CD4-positive, alpha-beta T cell (primary cell): Measurements from ENCODE around the gene ZNF277. TPM values are rescaled to one million over a fixed set of nuclear protein-coding genes. Genes with fewer than 3 reads are reported as not detected.

ENCODE experiments used
- ATAC-seq: fragments of 200-7000 bp; cut with Tn5 transposase; one replicate; pipeline ENCODE4 v1.10.0; 2022; ENCODE audit warnings: mild to moderate bottlenecking; ENCODE audit not compliant: poor library complexity
- CTCF ChIA-PET: fragments of 350-600 bp; sonication (Branson Sonifier 250); formaldehyde crosslinking; loops from one replicate; lab custom pipeline; 2021; ENCODE audit warnings: antibody characterized with exemption, inconsistent platforms; lab: Charles Lee
- POLR2A ChIA-PET: fragments of 350-600 bp; sonication (Branson Sonifier 250); formaldehyde crosslinking; loops from one replicate; lab custom pipeline; 2021; ENCODE audit warnings: antibody characterized with exemption, inconsistent platforms; lab: Charles Lee
- DNase-seq, 14 experiments: peaks; one replicate each; pipeline ENCODE4 v3.0.0-alpha.2; 2013 to 2020; ENCODE audit warnings: mixed read lengths in 2 of 14
- H3K27ac ChIP-seq, 2 donors: one replicate each; pipeline versions ENCODE4 v1.5.1 to v1.7.0; 2013; ENCODE audit warnings: low read length in 2 of 2, low read depth in 1 of 2, mild to moderate bottlenecking in 1 of 2
- H3K27me3 ChIP-seq, 2 experiments: 1 replicate in 1 of 2; 2 replicates in 1 of 2; pipeline versions ENCODE4 v1.6.1 to v1.7.0; 2013; ENCODE audit warnings: low read length in 2 of 2, control low read depth in 1 of 2, mild to moderate bottlenecking in 1 of 2, moderate library complexity in 1 of 2; ENCODE audit not compliant: insufficient read depth in 2 of 2, control insufficient read depth in 1 of 2
- H3K36me3 ChIP-seq: one replicate; pipeline ENCODE4 v1.6.1; 2013; ENCODE audit warnings: low read length, control low read depth; ENCODE audit not compliant: insufficient read depth
- H3K4me1 ChIP-seq: one replicate; pipeline ENCODE4 v1.6.1; 2013; ENCODE audit warnings: low read length, control low read depth; ENCODE audit not compliant: insufficient read depth
- H3K4me3 ChIP-seq: one replicate; pipeline ENCODE4 v1.5.1; 2013; ENCODE audit warnings: mild to moderate bottlenecking, low read length, moderate library complexity
- H3K9me3 ChIP-seq, 2 experiments: 1 replicate in 1 of 2; 2 replicates in 1 of 2; pipeline versions ENCODE4 v1.6.1 to v1.7.0; 2013; ENCODE audit warnings: low read length in 2 of 2, mild to moderate bottlenecking in 2 of 2, control low read depth in 1 of 2, moderate library complexity in 1 of 2; ENCODE audit not compliant: control insufficient read depth in 1 of 2, insufficient read depth in 1 of 2
- H3K27ac Mint-ChIP-seq: one replicate; pipeline ENCODE4 v1.8.0; 2020; ENCODE audit warnings: mixed read lengths
- H3K27me3 Mint-ChIP-seq: one replicate; pipeline ENCODE4 v1.8.0; 2021; ENCODE audit warnings: mixed read lengths
- H3K36me3 Mint-ChIP-seq: one replicate; pipeline ENCODE4 v1.8.0; 2021; ENCODE audit warnings: low read depth, mixed read lengths
- H3K4me1 Mint-ChIP-seq: one replicate; pipeline ENCODE4 v1.8.0; 2021; ENCODE audit warnings: low read depth, mixed read lengths
- H3K4me3 Mint-ChIP-seq: one replicate; pipeline ENCODE4 v1.8.0; 2020; ENCODE audit warnings: mild to moderate bottlenecking, mixed read lengths
- H3K9me3 Mint-ChIP-seq: one replicate; pipeline ENCODE4 v1.8.0; 2020; ENCODE audit warnings: mixed read lengths
- intact Hi-C, 2 experiments: fragments of 100-400 bp; cut with DNase I in 1 of 2; cut with micrococcal nuclease in 1 of 2; formaldehyde crosslinking; loops; one replicate each; pipeline versions ENCODE4 v1.15.1 to v1.9.0; 2023 to 2025; cut with DNase I, micrococcal nuclease
- total RNA-seq, 174 experiments: library from RNA in 2 of 174; stranded (reverse) in 2 of 174; gene quantifications; one replicate each; pipeline ENCODE4 v1.2.3 and lab custom pipeline; 2021 to 2026
- TF ChIP-seq, protein P1 (sequence below): fragments of 200-600 bp; IDR thresholded peaks from one replicate; pipeline ENCODE4 v1.8.0; 2022; ENCODE audit warnings: antibody characterized with exemption, mild to moderate bottlenecking

Gene ZNF277
- total RNA-seq, 2 experiments from 2014 or later, result 21.6 to 22.5 TPM

DNA sequence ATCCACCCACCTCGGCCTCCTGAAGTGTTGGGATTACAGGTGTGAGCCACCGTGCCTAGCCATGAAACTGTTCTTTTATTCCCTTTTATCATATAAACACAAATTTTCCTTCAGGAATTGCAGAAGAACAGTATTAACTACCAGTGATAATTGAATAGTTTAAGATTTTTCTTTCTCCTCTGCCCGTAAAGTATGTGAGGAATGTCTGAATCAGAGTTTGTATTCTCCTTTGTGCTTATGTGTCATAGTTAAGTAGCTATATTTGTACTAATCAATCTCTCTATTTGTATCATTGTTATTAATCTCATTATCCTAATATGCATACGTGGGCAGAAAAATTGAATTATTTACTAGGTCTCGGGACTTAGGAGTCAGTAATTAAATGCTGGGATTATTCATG is 83.6 kb downstream of the ZNF277 start:
- Histone ChIP-seq H3K27me3 (no peaks in the 10 kb centered on the region), H3K4me1 (no peaks in the 10 kb centered on the region), H3K27ac (no peak overlapping the region), H3K9me3 (no peaks in the 10 kb centered on the region), H3K4me3 (no peak overlapping the region), H3K36me3 (peaks cover 12% of the 10 kb centered on the region)
- no peaks in the 10 kb centered on the region for H3K27me3 Mint-ChIP-seq
- DNase-seq (no peak), ATAC-seq (no peak)
- H3K36me3 Mint-ChIP-seq, result peaks cover 54% of the 10 kb centered on the region
- H3K9me3 Mint-ChIP-seq, result no peaks in the 10 kb centered on the region
- no peak overlapping the region for H3K27ac Mint-ChIP-seq
- TF ChIP-seq, protein P1, sequence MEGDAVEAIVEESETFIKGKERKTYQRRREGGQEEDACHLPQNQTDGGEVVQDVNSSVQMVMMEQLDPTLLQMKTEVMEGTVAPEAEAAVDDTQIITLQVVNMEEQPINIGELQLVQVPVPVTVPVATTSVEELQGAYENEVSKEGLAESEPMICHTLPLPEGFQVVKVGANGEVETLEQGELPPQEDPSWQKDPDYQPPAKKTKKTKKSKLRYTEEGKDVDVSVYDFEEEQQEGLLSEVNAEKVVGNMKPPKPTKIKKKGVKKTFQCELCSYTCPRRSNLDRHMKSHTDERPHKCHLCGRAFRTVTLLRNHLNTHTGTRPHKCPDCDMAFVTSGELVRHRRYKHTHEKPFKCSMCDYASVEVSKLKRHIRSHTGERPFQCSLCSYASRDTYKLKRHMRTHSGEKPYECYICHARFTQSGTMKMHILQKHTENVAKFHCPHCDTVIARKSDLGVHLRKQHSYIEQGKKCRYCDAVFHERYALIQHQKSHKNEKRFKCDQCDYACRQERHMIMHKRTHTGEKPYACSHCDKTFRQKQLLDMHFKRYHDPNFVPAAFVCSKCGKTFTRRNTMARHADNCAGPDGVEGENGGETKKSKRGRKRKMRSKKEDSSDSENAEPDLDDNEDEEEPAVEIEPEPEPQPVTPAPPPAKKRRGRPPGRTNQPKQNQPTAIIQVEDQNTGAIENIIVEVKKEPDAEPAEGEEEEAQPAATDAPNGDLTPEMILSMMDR, result no peak
- intact Hi-C loops, result no loop called here
- H3K4me1 Mint-ChIP-seq, result peaks cover 11% of the 10 kb centered on the region
- ChIA-PET POLR2A (no interaction called here), CTCF (no interaction called here)
- H3K4me3 Mint-ChIP-seq, result no peak overlapping the region

DNA sequence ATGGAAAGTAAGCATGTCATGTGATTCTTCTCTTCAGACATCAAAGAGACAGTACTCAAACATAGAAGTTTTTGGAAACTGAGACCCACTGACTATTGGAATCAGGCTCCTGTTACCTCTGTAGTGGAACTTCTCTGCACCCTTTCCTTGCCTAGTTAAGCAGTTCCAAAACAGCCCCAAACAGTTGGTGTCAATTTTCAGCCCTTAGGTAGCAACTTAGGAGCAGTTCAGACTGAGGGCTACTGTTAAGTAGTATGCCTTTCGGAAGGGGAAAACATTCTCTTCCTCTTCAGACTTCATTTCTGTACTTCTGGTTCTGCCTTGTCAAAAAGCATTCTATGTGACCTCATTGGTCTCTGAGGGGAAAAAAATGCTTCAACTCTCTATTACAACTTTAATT is 85.7 kb downstream of the ZNF277 start:
- Mint-ChIP-seq H3K4me1 (no peaks in the 10 kb centered on the region), H3K9me3 (no peaks in the 10 kb centered on the region), H3K4me3 (no peak overlapping the region), H3K36me3 (peaks cover 58% of the 10 kb centered on the region), H3K27me3 (no peaks in the 10 kb centered on the region), H3K27ac (no peak overlapping the region)
- ChIA-PET POLR2A (no interaction called here), CTCF (no interaction called here)
- Histone ChIP-seq H3K9me3 (no peaks in the 10 kb centered on the region), H3K27me3 (no peaks in the 10 kb centered on the region), H3K4me3 (no peak overlapping the region), H3K36me3 (peaks cover 12% of the 10 kb centered on the region), H3K27ac (no peak overlapping the region), H3K4me1 (no peaks in the 10 kb centered on the region)
- DNase-seq (no peak), ATAC-seq (no peak)
- TF ChIP-seq, protein P1, result no peak
- intact Hi-C loops, result no loop called here

DNA sequence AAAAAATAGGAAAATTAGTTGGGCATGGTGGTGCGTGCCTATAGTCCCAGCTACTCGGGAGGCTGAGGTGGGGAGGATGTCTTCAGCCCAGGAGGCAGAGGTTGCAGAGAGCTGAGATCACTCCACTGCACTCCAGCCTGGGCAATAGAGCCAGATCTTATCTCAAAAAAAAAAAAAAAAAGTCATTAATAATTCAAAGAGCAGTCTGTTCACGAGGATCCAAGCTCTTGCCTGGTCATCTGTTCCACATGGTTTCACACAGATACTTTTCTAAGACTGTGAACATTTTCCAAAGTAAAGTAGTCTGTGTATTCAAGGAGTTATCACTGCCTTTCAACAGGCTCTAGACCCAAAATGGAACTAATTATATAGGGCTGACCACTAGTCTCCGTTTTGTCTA is 86.9 kb downstream of the ZNF277 start:
- POLR2A ChIA-PET, result interaction anchor here (0.6 kb wide), 1 partner anchor 105 kb away, joined by 3 read pairs; no protein-coding TSS in a partner anchor
- ATAC-seq, result no peak
- Histone ChIP-seq H3K4me3 (no peak overlapping the region), H3K4me1 (no peaks in the 10 kb centered on the region), H3K27me3 (no peaks in the 10 kb centered on the region), H3K27ac (no peak overlapping the region), H3K36me3 (peaks cover 8% of the 10 kb centered on the region), H3K9me3 (no peaks in the 10 kb centered on the region)
- TF ChIP-seq, protein P1, result no peak
- no peak overlapping the region for H3K27ac Mint-ChIP-seq
- no peaks in the 10 kb centered on the region for H3K9me3 Mint-ChIP-seq
- CTCF ChIA-PET, result no interaction called here
- intact Hi-C loops, result no loop called here
- no peaks in the 10 kb centered on the region for H3K27me3 Mint-ChIP-seq
- no peak for DNase-seq
- H3K4me3 Mint-ChIP-seq, result no peak overlapping the region
- H3K36me3 Mint-ChIP-seq, result peaks cover 63% of the 10 kb centered on the region
- H3K4me1 Mint-ChIP-seq, result no peaks in the 10 kb centered on the region
